Ovary (tissue), 9 donors: ENCODE data around the gene OTX1. TPM values are rescaled to one million over a fixed set of nuclear protein-coding genes. Genes with fewer than 3 reads are reported as not detected.

Experiments used
- DNase-seq, 5 donors: peaks; one replicate each; pipeline ENCODE4 v3.0.0-alpha.2; 2019 to 2020
- H3K27ac ChIP-seq, 2 donors: fragments of 200-600 bp; one replicate each; pipeline versions ENCODE4 v1.5.1 to v1.8.0; 2019 to 2022
- H3K27me3 ChIP-seq: fragments of 200-600 bp; one replicate; pipeline ENCODE4 v1.8.0; 2022
- H3K36me3 ChIP-seq: fragments of 200-600 bp; sonication (generic); one replicate; pipeline ENCODE4 v1.5.1; 2019
- H3K4me1 ChIP-seq: one replicate; pipeline ENCODE4 v1.8.1; 2013; ENCODE audit warnings: mild to moderate bottlenecking, moderate library complexity; ENCODE audit not compliant: insufficient read depth
- H3K4me3 ChIP-seq: fragments of 200-600 bp; sonication (generic); one replicate; pipeline ENCODE4 v1.5.1; 2017
- H3K9me3 ChIP-seq, 2 donors: fragments of 200-600 bp in 1 of 2; sonication (generic) in 1 of 2; one replicate each; pipeline versions ENCODE4 v1.5.1 to v1.8.1; 2013 to 2019; ENCODE audit warnings: mild to moderate bottlenecking in 1 of 2, moderate library complexity in 1 of 2
- CTCF ChIP-seq, 3 donors: fragments of 450-650 bp in 2 of 3; fragments of 200-600 bp in 1 of 3; IDR thresholded peaks; one replicate each; pipeline versions ENCODE4 v1.5.1 to v1.8.0; 2016 to 2022; ENCODE audit warnings: antibody characterized with exemption in 3 of 3, mild to moderate bottlenecking in 1 of 3
- EP300 ChIP-seq: sonication (generic); formaldehyde crosslinking; IDR thresholded peaks from one replicate; pipeline ENCODE4 v1.6.1; 2017; ENCODE audit warnings: antibody characterized with exemption
- POLR2A ChIP-seq: fragments of 450-650 bp; IDR thresholded peaks from one replicate; pipeline ENCODE4 v1.6.1; 2017; ENCODE audit warnings: antibody characterized with exemption, mild to moderate bottlenecking, moderate library complexity
- WGBS, 3 donors: extraction: QIAGEN DNeasy Blood & Tissue Kit in 1 of 3; methylation state at CpG; one replicate each; pipeline versions ENCODE4 v1.1.5 to v1.1.7; 2013 to 2017; 5-methylcytosine and 5-hydroxymethylcytosine counted together
- intact Hi-C, 4 donors: fragments of 100-400 bp; cut with DNase I; formaldehyde crosslinking; loops; one replicate each; pipeline versions ENCODE4 v1.11.0 to v1.15.1; 2022 to 2023
- polyA plus RNA-seq, 2 donors: library from polyadenylated mRNA; stranded (reverse); fragments of 200-250 nt in 1 of 2; fragments of 350-450 nt in 1 of 2; fragmentation: Illumina TruSeq in 1 of 2; extraction: RNeasy Lipid Tissue Mini Kit (QIAGEN cat#74804) in 1 of 2; gene quantifications; one replicate each; pipeline ENCODE4 v1.2.3, GENCODE V29; 2013 to 2014
- total RNA-seq, 7 donors: library from RNA; depleted of rRNA in 2 of 7; stranded (reverse); fragments of >200 nt in 2 of 7; fragmentation: NEBNext Ultra II Directional in 3 of 7; extraction: Animal tissue kit (Norgen Biotek cat#: 25700) in 3 of 7; gene quantifications; one replicate each; pipeline versions ENCODE4 v1.1.0 to v1.2.4, GENCODE V29; 2016 to 2023
- donor health status: DM: no; HTN: no; CAD: no; lungs with moderate emphysema.
- donor health status: DM: no; HTN: no; CAD: no.
- donor health status: Bipolar disorder and iron deficiency.
- donor health status: DM: yes; HTN: yes; CAD: no.
- donor health status: DM: no; HTN: no; CAD: no.
- donor health status: DM: yes; HTN: yes; CAD: no.

OTX1 gene
- total and polyA plus RNA-seq, 9 donors, result 0.04 to 0.92 (median 0.19) TPM; not detected in 3

DNA sequence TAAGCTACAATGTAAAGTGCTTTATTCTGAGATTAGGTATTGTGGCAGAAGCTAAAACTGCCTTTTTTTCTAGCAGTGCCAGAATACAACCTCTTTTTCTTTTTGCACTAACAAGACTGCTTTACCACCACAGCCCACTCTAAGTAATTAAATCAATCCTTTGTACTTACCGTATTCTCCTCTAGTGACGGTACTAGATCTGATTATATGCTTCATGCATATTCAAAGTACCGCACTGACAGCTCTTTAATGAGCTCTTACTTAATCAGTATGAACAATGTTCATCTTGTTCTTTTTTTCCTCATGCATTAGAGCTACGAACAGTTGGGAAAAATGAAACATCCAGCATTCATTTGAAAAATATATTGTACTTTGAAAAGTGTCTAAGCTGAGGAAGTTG, 16.1 kb upstream of the OTX1 start:
- Histone ChIP-seq H3K4me1 (no peaks in the 10 kb centered on the region), H3K4me3 (no peak overlapping the region), H3K27me3 (no peaks in the 10 kb centered on the region), H3K27ac (no peak overlapping the region), H3K36me3 (no peaks in the 10 kb centered on the region), H3K9me3 (no peaks in the 10 kb centered on the region)
- intact Hi-C loops, result no loop called here
- TF ChIP-seq CTCF (IDR thresholded peaks at IDR 0.05), result no peak
- no peak for TF ChIP-seq EP300
- no peak for TF ChIP-seq POLR2A
- 96 to 97% (median 96%) methylated on average over 4 of the region's 4 CpGs for WGBS, 3 donors
- no peak for DNase-seq

GRCh38 chr2:63035169-63035568, 15.5 kb upstream of the OTX1 start:
- no peaks in the 10 kb centered on the region for H3K36me3 ChIP-seq
- no peaks in the 10 kb centered on the region for H3K9me3 ChIP-seq
- H3K4me1 ChIP-seq, result no peaks in the 10 kb centered on the region
- TF ChIP-seq CTCF (IDR thresholded peaks at IDR 0.05) (no peak), EP300 (no peak), POLR2A (no peak)
- no peak overlapping the region for H3K4me3 ChIP-seq
- no peak for DNase-seq
- H3K27me3 ChIP-seq, result no peaks in the 10 kb centered on the region
- 95 to 98% (median 97%) methylated on average over 2 of the region's 2 CpGs for WGBS, 3 donors
- intact Hi-C loops, result no loop called here
- H3K27ac ChIP-seq, result no peak overlapping the region

GRCh38 chr2:63035660-63036059, 15.0 kb upstream of the OTX1 start:
- no peaks in the 10 kb centered on the region for H3K27me3 ChIP-seq
- DNase-seq, result no peak
- H3K9me3 ChIP-seq, result no peaks in the 10 kb centered on the region
- TF ChIP-seq EP300, result no peak
- no peak for TF ChIP-seq CTCF (IDR thresholded peaks at IDR 0.05)
- TF ChIP-seq POLR2A, result no peak
- H3K27ac ChIP-seq, result no peak overlapping the region
- no peak overlapping the region for H3K4me3 ChIP-seq
- H3K4me1 ChIP-seq, result no peaks in the 10 kb centered on the region
- H3K36me3 ChIP-seq, result no peaks in the 10 kb centered on the region
- 96 to 98% (median 98%) methylated on average over 4 of the region's 4 CpGs for WGBS, 3 donors
- intact Hi-C loops, result no loop called here

GRCh38 chr2:63038034-63038433, 12.6 kb upstream of the OTX1 start:
- Histone ChIP-seq H3K4me3 (no peak overlapping the region), H3K4me1 (no peaks in the 10 kb centered on the region), H3K9me3 (no peaks in the 10 kb centered on the region), H3K27me3 (no peaks in the 10 kb centered on the region), H3K27ac (no peak overlapping the region), H3K36me3 (no peaks in the 10 kb centered on the region)
- TF ChIP-seq POLR2A (no peak), EP300 (no peak)
- intact Hi-C loops, result no loop called here
- WGBS, 3 donors, result 92 to 94% (median 94%) methylated on average over 4 of the region's 4 CpGs
- DNase-seq, result no peak

- Histone ChIP-seq H3K27ac (no peak overlapping the region), H3K36me3 (no peaks in the 10 kb centered on the region), H3K27me3 (no peaks in the 10 kb centered on the region), H3K4me3 (no peak overlapping the region), H3K4me1 (no peaks in the 10 kb centered on the region), H3K9me3 (no peaks in the 10 kb centered on the region)
- 97 to 98% (median 97%) methylated on average over 1 of the region's 1 CpG for WGBS, 3 donors
- intact Hi-C loops, result no loop called here
- TF ChIP-seq CTCF (IDR thresholded peaks at IDR 0.05) (no peak), EP300 (no peak), POLR2A (no peak)
- no peak for DNase-seq
Measured at GRCh38 chr2:63040586-63040985, 10.0 kb upstream of the OTX1 start.
